Prostate gland (tissue), 2 donors: Measurements from ENCODE around the gene ZFYVE16.
"Not testable (repeated sequence)": the region's sequence is repeated elsewhere in the genome, so short reads cannot be mapped to it uniquely, and the experiment has no call there.

Experiments used
- POLR2A ChIP-seq: fragments of 450-650 bp; IDR thresholded peaks from one replicate; pipeline ENCODE4 v1.6.1; 2016; ENCODE audit warnings: antibody characterized with exemption, mild to moderate bottlenecking
- TF ChIP-seq, protein P1 (sequence below), 4 experiments: fragments of 200-600 bp in 2 of 4; fragments of 450-650 bp in 2 of 4; sonication (generic) in 2 of 4; IDR thresholded peaks; 1 replicate in 3 of 4; 2 replicates in 1 of 4; pipeline ENCODE4 v1.5.1; 2016 to 2019; ENCODE audit warnings: antibody characterized with exemption in 4 of 4, mild to moderate bottlenecking in 2 of 4, moderate library complexity in 2 of 4

DNA sequence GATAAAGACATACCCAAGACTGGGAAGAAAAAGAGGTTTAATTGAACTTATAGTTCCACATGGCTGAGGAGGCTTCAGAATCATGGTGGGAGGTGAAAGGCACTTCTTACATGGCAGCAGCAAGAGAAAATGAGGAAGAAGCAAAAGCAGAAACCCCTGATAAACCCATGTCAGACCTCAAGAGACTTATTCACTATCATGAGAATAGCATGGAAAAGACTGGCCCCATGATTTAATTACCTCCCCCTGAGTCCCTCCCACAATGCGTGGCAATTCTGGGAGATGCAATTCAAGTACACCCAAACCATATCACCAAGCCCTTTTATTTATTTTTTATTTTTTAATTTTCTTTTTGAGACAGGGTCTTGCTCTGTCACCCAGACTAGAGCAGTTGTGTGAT lies 7.5 kb upstream of the ZFYVE16 start:
- TF ChIP-seq POLR2A: not testable (repeated sequence)
- TF ChIP-seq, protein P1, sequence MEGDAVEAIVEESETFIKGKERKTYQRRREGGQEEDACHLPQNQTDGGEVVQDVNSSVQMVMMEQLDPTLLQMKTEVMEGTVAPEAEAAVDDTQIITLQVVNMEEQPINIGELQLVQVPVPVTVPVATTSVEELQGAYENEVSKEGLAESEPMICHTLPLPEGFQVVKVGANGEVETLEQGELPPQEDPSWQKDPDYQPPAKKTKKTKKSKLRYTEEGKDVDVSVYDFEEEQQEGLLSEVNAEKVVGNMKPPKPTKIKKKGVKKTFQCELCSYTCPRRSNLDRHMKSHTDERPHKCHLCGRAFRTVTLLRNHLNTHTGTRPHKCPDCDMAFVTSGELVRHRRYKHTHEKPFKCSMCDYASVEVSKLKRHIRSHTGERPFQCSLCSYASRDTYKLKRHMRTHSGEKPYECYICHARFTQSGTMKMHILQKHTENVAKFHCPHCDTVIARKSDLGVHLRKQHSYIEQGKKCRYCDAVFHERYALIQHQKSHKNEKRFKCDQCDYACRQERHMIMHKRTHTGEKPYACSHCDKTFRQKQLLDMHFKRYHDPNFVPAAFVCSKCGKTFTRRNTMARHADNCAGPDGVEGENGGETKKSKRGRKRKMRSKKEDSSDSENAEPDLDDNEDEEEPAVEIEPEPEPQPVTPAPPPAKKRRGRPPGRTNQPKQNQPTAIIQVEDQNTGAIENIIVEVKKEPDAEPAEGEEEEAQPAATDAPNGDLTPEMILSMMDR (IDR thresholded peaks at IDR 0.05): not testable (repeated sequence)
